KMS-11 (cell line): Measurements from ENCODE around the gene TBC1D1.

ENCODE experiments used
- H2AFZ ChIP-seq: fragments of 200-600 bp; sonication (generic); 2 replicates; pipeline ENCODE4 v1.6.1; 2016; ENCODE audit warnings: antibody characterized with exemption, mixed run types, low read depth
- H3K27ac ChIP-seq: fragments of 200-600 bp; sonication (generic); 2 replicates; pipeline ENCODE4 v1.6.1; 2016; ENCODE audit warnings: mild to moderate bottlenecking, mixed run types
- H3K27me3 ChIP-seq: fragments of 200-600 bp; sonication (generic); 2 replicates; pipeline ENCODE4 v1.6.1; 2017; ENCODE audit warnings: mild to moderate bottlenecking, low read depth, mixed run types, moderate library complexity; ENCODE audit not compliant: insufficient read depth
- H3K36me3 ChIP-seq: fragments of 200-600 bp; sonication (generic); 2 replicates; pipeline ENCODE4 v1.6.1; 2017; ENCODE audit warnings: mild to moderate bottlenecking, mixed run types; ENCODE audit not compliant: insufficient read depth
- H3K4me1 ChIP-seq: fragments of 200-600 bp; sonication (generic); 2 replicates; pipeline ENCODE4 v1.6.1; 2016; ENCODE audit warnings: mild to moderate bottlenecking, low read depth, mixed run types; ENCODE audit not compliant: poor library complexity, severe bottlenecking
- H3K4me2 ChIP-seq: fragments of 200-600 bp; sonication (generic); 2 replicates; pipeline ENCODE4 v1.7.0; 2016; ENCODE audit warnings: mild to moderate bottlenecking, mixed run types
- H3K4me3 ChIP-seq: fragments of 200-600 bp; sonication (generic); IDR thresholded peaks from 2 replicates; pipeline ENCODE4 v1.6.1; 2017; ENCODE audit warnings: low read depth, low read length, mixed read lengths; ENCODE audit not compliant: insufficient read depth
- H3K79me2 ChIP-seq: fragments of 200-600 bp; sonication (generic); 2 replicates; pipeline ENCODE4 v1.6.1; 2016; ENCODE audit warnings: low read depth, mixed run types; ENCODE audit not compliant: insufficient read depth
- H3K9ac ChIP-seq: fragments of 200-600 bp; sonication (generic); 2 replicates; pipeline ENCODE4 v1.6.1; 2016; ENCODE audit warnings: mild to moderate bottlenecking, mixed run types
- H4K20me1 ChIP-seq: fragments of 200-600 bp; sonication (generic); 2 replicates; pipeline ENCODE4 v1.6.1; 2016; ENCODE audit warnings: mild to moderate bottlenecking, mixed run types; ENCODE audit not compliant: insufficient read depth
- CTCF ChIP-seq: fragments of 200-600 bp; sonication (generic); conservative IDR thresholded peaks from 2 replicates; pipeline ENCODE4 v1.6.1; 2017; ENCODE audit warnings: low read depth, mild to moderate bottlenecking, antibody characterized with exemption, low read length, moderate library complexity, mixed read lengths

The TBC1D1 gene

GRCh38 chr4:37862961-37863360 lies 27.9 kb upstream of the TBC1D1 start:
- H3K9ac ChIP-seq = no peak overlapping the region
- no peaks in the 10 kb centered on the region for H3K4me1 ChIP-seq
- TF ChIP-seq CTCF = no peak
- no peak overlapping the region for H3K4me3 ChIP-seq
- no peaks in the 10 kb centered on the region for H4K20me1 ChIP-seq
- H3K27me3 ChIP-seq = no peaks in the 10 kb centered on the region
- H3K27ac ChIP-seq = no peak overlapping the region
- no peaks in the 10 kb centered on the region for H3K36me3 ChIP-seq
- H2AFZ ChIP-seq = no peak overlapping the region
- no peaks in the 10 kb centered on the region for H3K79me2 ChIP-seq
- no peak overlapping the region for H3K4me2 ChIP-seq

- Histone ChIP-seq H3K9ac (no peak overlapping the region), H2AFZ (no peak overlapping the region), H3K4me2 (no peak overlapping the region), H3K27ac (no peak overlapping the region), H3K4me1 (no peaks in the 10 kb centered on the region), H3K36me3 (no peaks in the 10 kb centered on the region), H4K20me1 (no peaks in the 10 kb centered on the region), H3K4me3 (no peak overlapping the region), H3K79me2 (no peaks in the 10 kb centered on the region), H3K27me3 (no peaks in the 10 kb centered on the region)
- no peak for TF ChIP-seq CTCF
Measured at GRCh38 chr4:37864786-37865185, 26.1 kb upstream of the TBC1D1 start.

DNA sequence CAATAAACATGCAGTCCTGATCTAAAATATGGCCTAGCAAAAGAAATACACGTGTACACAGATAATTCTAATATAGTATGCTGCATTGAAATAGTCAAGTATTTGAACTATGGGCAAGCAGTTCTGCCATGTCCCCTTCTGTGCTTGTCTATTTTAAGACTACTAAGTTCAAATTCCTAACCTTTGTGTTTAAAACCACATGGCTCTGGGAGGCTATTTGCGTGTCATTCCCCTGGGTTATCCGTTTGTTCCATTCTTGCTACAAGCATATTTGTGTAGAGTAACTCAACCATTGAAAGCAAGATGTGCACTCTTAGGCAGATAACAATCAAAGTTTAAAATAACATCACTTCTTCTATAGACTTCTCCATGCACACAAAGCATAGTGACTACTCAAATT lies 25.4 kb upstream of the TBC1D1 start:
- H4K20me1 ChIP-seq = no peaks in the 10 kb centered on the region
- no peaks in the 10 kb centered on the region for H3K4me1 ChIP-seq
- no peak overlapping the region for H3K4me3 ChIP-seq
- TF ChIP-seq CTCF = no peak
- H3K9ac ChIP-seq = no peak overlapping the region
- H3K79me2 ChIP-seq = no peaks in the 10 kb centered on the region
- no peaks in the 10 kb centered on the region for H3K27me3 ChIP-seq
- H3K36me3 ChIP-seq = no peaks in the 10 kb centered on the region
- H3K27ac ChIP-seq = no peak overlapping the region
- H3K4me2 ChIP-seq = no peak overlapping the region
- no peak overlapping the region for H2AFZ ChIP-seq

DNA sequence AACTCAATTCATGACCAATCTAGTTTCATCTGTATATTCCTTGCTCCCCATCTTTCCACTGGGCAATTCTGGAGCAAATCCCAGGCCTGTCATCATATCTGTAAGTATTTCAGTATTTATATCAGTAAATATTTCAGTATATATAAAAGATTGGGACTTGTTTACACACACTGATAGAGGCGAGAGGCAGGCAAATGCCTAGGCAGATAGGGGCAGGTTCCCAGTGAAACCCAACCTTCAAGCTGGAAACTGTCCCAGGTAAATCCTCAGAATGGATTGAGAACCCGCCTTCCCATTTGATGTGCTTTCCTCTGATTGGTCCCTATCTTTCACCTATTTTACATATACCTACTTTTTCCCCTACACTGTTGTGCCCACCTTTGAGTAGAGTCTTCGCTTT lies 23.8 kb upstream of the TBC1D1 start:
- Histone ChIP-seq H3K79me2 (no peaks in the 10 kb centered on the region), H3K4me2 (no peak overlapping the region), H3K27ac (no peak overlapping the region), H2AFZ (no peak overlapping the region), H3K4me1 (peaks cover 2% of the 10 kb centered on the region), H3K27me3 (no peaks in the 10 kb centered on the region), H3K36me3 (no peaks in the 10 kb centered on the region), H4K20me1 (no peaks in the 10 kb centered on the region), H3K9ac (no peak overlapping the region), H3K4me3 (no peak overlapping the region)
- no peak for TF ChIP-seq CTCF

- TF ChIP-seq CTCF = no peak
- no peaks in the 10 kb centered on the region for H3K27me3 ChIP-seq
- no peak overlapping the region for H3K9ac ChIP-seq
- H3K4me1 ChIP-seq = peaks cover 11% of the 10 kb centered on the region
- no peak overlapping the region for H3K4me2 ChIP-seq
- H3K36me3 ChIP-seq = no peaks in the 10 kb centered on the region
- no peak overlapping the region for H3K4me3 ChIP-seq
- no peak overlapping the region for H3K27ac ChIP-seq
- H3K79me2 ChIP-seq = no peaks in the 10 kb centered on the region
- H4K20me1 ChIP-seq = no peaks in the 10 kb centered on the region
- H2AFZ ChIP-seq = no peak overlapping the region
Measured at GRCh38 chr4:37868238-37868637, 22.6 kb upstream of the TBC1D1 start.
